NCI-H345 (cell line): ENCODE results near the gene TAF4B.
"Not testable (repeated sequence)": the region's sequence is repeated elsewhere in the genome, so short reads cannot be mapped to it uniquely, and the experiment has no call there.

Experiments
- DNase-seq: peaks from one replicate; lab custom pipeline; 2025; lab: John Stamatoyannopoulos, UW

TAF4B gene

DNA sequence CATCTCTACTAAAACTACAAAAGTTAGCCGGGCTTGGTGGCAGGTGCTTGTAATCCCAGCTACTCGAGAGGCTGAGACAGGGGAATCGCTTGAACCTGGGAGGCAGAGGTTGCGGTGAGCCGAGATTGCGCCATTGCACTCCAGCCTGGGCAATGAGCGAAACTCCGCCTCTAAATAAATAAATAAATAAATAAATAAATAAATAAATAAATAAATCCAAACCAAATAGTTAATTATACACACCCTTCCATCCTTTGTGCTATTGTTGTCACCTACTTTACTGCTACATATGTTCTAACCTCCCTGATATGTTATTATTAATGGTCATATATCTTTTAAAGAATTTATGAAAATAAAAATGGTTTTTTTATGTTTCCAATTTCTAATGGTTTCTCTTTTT, 155.3 kb downstream of the TAF4B start:
- not testable (repeated sequence) for DNase-seq

DNA sequence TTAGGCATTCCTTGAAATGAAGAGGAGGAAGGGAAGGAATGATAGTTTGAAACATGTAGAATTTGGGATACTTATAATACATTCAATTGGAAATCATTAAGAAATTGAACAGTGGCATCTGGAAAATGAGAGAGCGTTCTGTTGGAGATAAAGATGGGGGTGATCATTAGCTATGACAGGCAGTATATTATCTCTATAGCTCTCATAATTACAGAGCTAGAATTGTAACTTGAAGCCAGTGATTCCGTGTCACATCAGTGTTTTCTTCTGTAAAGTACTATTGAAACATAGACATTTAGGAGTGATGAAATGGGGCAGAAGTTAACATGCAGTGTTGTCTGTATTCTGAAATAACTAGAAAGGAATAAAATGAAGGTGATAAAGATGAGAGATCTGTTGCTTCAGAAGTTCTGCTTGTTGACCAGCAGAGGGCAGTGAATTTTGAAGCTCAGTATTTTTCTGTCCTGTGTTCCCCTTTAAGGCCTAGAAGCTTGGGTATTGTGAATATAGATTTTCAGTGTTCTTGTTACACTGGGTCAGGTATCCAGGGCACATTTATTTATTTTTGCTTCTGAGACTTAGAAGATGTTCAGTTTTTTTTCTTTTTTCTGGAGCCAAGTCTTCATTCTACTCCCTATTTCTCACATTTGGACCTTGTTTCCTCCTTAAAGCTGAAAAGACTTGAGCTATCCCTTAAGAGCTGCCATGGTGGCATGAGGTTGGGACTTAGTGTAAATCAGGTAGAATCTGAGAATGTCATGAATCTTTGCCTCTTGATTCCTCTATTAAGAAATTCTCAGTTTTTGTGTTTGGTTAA, 157.4 kb downstream of the TAF4B start:
- peak; percentile 9 for DNase-seq

DNA sequence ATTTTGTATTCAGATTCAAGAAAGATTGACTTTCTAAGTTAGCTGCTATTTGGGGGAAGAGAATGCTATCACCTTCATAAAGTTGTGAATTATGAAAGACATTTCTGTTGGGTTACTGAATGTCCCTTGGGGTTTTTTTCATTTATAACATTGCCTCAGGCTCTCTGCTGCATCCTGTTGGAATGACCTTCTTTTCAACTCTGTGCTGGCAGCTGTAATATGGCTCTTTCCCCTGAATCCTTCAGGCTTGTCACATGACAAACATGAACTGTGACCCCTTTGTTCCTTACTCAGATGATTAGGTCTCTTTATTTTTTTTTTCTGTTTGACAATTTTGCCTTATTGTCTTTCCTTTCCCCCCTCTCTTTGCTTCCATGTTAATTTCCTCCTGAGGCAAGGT, 159.8 kb downstream of the TAF4B start:
- DNase-seq = no peak

DNA sequence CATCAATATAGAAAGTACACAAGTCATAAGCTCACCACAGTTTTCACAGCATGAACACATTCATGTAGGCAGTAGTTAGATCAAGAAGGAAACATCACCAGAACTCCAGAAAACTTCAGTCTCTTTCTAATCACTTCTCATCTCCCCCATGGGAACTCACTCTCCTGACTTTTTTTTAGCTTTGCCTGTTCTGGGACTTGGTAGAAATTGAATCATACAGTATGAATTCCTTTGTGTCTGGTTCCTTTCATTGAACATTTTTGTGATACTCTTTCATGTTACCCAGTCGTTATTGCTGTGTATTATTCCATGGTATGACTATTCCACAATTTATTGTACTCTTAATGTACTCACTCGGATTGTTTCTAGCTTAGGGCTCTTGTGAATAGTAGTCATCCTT, 160.2 kb downstream of the TAF4B start:
- DNase-seq = no peak

DNA sequence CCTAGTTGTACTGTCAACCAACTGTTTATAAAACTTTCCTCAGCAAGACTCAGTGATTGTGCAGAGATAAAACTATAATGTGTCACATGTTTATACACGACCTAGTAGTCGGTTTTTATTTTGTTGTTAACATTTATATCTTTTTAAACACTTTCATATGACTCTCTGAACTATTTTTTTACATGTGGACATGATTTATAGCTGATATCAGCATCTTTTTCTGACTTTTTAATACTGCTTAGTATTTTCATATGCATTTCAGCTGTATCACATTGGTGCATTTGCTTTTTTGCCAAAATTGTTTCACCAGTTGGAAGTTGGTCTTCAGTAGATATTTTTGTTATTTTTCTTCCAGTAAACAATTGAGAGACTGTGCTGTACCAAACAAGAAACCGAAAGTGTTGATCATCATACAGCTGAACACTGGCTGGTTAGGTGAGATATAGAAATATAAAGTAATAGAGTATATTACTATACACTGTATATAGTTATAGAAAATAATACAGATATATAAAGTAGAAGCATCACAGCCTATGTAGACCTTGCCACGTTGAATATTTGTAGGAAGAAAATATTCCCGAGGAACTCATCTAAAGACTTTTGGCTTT, 167.9 kb downstream of the TAF4B start:
- no peak for DNase-seq

DNA sequence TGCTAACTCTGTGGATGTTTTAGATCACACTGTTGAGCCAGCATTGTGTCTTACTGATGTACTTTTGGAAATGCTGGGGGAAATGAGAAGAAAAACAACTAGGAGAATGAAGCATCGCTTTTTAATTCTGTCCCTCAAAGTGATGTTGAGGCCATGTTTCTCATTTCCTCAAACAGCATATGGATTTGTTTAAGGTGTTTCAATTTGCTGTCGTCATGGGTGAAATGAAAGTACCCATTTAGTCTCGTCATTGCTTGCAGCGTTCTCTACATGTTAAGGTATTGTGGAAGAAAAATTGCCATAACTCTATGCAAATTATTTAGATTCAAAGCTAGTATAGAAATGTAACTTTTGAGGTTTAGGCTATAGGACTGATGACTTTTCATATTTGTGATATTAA, 170.8 kb downstream of the TAF4B start:
- DNase-seq = no peak

DNA sequence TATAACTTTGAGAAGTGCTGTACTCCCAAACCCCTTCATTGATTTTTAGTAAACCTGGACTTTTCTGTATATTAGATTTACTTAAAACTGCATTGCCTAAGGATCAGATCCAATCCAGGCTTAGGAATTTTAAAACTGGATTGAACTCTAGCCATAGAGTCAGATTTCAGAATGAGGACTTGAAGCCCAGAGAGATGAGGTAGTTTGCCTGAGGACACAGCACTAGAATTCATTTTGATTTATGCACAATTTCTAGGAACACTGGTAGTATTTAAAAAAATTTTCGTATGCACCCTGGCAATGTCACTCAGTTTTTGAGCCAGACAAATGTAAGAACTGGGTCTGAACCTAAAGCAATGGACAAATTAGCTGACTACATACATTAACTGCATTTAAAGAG, 177.2 kb downstream of the TAF4B start:
- DNase-seq = no peak

DNA sequence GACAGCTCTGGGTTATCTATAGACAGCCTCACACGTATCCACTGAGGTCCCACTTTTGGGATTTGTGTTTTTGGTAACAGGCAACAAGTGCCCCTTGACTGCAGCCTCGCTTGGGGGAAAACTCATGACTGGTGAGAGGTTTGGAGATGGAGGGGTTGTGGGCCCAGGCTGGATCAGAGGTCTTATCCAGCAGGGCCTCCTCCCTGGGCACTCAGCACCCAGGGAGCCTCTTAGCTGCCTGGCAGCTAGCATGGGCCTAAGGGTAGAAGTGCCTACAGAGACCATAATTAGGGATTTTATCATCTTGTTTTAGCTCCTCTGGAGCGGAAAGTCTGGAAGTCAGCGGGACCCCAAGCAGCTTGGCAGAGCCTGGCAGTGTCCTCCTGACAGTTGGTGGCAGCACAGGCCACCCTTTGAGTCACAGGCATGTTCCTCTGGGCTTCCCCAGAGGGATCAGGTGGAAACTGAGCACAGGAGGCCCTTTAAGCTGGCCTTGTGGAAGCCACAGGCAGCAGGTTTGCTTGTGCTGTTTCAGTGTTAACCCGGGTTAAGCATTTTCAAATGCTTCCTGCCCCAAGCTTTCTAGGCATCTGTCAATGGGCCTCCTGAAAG, 179.1 kb downstream of the TAF4B start:
- peak; percentile 55 for DNase-seq

DNA sequence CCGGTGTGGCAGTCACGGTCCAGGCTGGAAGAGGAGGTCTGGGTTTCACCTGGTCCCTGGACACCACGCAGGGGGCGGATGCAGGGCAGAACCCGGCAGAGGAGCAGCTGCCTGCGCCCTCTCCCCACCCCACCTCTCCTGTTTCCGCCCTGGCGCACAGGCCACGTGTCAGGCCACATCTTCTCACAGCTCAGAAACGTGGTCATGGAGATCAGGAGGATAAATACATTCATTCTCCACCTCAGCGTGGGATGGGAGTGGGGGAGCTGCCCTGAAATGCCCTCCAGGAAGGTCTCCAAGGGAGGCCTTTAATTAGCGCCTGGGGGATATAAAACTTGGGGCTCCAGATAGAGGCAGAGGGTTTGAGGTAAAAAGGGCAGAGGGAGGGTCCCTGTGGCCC, 180.1 kb downstream of the TAF4B start:
- no peak for DNase-seq

DNA sequence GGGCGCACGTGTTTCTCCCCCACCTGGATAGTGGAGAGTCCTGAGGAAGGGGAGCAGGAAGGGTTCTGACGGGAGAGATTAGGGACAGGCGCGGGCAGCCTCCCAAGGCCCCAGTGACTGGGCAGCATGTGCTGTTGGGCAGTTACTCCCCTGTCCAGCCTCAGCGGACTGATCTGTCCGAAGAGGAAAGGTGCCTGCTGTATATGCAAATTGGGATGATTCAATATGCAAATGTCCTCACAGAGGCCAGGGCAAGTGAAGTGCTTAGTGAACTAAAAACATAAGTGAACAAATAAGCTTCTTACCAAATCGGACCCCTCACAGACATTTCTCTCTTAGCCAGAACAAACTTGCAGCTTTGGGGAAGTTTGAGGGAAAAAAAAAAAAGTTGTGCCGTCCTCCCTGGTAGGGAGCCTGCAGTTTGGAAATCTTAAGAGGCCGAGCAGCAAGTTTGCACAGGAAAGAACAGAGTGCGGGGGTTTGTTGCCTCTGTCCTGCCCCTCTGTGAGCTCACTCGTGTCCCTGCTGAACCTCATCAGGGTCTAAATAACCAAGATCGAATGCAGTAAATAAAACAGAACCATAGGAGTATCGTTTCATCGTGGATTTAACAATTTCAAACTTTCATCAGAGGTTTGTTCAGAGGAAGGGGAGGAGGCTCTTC, 180.7 kb downstream of the TAF4B start:
- no peak for DNase-seq

DNA sequence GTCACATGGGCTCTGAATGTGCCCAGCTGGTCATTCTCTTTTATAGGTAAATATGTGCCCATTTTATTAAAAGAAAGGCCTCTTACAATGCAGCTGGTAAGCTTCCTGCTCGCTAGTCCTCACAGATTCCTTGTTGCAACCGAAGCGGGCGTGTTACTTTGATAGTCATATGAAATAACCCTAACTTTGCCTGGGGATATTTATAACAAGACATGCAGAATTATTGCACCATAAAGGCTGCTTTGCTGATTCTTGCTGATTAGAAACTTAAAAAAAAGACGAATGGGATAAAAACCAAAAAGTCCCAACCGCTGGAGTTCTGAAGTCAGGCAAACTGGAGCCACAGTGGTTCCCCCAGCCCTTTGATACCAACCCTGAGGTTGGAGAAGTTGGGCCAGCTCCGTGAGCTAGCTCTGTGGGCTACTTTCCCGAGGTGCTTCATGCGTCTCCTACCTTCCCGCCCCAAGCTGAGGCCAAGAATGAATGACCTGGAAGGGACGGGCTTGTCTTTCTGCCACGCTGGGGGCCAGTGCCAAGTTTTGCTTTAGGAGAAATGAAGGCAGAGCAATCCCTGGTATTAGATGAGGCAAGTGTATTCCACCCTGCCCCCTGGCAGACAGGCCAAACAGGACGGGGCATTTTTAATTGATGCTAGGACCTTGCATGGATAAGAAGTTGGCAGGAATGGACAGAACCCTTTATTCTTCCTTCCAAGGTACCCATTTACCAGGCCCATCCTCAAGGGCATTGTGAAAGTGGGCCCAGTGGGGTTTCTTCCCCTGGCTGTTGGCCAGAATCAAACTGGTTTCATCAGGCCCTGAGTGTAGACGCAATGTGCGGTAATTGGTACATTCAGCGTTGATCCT, 181.7 kb downstream of the TAF4B start:
- no peak for DNase-seq

DNA sequence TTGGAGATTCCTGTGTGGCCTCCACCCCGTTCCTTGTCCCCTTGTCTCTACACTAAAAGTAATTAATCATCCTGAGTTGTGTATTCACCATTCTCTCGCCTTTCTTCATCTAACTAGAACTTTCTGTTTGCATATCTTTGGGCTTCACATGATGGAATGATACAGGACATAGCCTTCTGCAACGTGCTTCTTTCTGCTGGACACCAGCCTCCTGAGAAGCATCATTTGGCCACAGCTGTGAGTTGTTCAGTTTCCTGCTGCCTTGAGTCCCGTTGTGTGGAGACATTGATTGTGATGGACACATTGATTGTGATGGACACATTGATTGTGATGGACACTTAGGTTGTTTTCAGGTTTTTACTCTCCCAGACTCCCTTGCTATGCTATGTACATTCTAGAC, 182.8 kb downstream of the TAF4B start:
- no peak for DNase-seq

DNA sequence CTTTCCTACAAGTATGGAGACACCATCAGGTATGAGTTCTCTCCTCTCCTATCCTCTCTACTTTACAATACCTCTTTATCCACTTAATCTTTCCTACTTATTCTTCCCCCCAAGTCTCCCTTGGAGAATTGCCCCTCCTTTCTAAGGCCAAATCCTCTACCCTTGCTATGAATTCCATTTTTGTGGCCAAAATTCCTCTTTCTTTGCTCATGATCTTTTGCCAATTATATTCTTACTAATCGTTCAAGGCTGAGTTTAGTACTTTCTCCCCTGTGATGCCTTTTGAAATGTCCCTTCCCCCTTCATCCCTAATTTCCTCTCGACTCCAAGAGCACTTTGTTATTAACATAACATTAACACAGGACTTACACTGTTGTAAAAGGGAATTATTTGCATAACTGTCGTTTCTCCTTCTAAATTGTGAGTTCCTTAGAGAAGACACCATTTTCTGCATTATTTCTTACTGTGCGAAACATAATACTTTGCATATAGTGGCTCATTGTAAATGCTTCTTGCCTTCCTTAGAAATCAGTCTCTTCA, 188.7 kb downstream of the TAF4B start:
- no peak for DNase-seq

DNA sequence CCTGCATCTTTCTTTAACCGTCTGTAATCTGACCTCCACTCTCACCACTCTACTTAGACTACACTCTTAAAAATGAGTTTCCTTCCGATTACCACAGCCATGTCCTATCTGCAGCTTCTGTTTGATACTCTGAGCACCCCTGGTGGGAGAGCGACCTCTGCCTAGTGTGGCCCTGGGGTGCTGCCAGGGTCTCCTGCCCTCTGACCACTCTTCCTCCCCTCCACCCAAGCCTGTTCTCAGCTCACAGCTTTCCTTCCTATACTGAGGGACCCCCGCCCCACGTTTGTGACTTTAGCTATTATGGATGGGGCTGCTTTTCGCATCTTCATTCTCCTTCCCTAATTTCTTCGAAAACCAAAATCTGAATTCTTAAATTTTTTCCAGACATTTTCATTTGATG, 189.4 kb downstream of the TAF4B start:
- DNase-seq = no peak

DNA sequence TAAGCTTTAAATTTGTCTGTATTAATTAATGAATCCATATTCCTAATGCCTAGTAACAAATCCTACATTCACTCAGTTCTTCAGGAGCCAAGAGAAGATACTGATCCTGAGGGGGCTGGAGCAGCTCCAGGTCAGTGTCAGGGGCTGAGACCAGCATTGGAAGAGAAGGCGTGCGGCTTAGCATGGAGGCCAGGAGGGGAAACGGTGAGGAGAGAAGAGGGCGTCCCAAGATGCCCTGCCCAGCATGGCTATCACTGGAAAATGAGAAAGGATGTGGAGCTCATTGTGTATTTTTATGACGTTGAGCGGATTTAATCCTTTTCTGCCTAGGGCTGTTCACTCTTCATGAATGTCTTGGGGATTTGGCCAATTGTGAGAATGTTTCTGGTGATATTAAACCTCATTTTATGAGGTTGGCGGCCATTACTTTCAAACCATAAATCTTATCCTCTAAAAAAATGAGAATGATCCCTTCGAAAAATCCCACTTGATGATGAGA, 190.5 kb downstream of the TAF4B start:
- no peak for DNase-seq

DNA sequence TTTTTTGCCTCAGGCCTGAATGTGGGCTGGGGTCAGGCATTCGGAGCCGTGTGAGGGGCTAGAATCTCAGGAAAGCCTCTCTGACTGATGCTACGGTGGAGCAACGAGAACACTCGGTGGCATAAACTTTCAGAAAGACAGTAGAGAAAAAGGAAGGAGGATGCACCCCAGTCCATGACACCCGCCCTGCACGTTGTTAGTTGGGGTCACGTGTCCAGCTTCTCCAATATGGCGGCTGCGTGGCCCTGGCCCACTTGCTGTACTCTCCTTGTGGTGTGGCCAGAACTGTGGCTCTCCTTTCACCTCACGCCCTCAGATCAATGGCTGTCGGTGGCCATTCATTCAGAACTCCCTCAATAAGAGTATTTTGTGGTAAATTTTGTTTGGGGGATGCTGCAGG, 190.9 kb downstream of the TAF4B start:
- DNase-seq = no peak

DNA sequence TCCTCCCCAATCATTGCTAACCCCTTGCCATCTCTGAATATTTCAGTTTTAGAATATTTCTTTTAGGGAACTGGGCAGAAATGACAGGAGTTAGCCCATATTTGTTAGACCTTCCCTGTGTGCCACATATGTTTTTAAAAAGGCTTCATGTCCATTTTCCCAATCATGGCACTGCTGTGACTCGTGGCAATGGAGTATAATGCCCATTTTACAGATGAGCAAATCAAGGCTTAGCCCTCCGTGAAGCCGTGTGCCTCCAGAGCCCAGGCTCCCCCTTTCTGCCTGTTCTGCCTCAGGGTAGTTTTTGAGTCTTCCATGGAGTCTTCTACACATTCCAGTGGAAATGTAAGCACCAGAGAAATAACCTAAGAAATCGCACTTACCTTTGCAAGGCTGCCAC, 192.0 kb downstream of the TAF4B start:
- DNase-seq = no peak

DNA sequence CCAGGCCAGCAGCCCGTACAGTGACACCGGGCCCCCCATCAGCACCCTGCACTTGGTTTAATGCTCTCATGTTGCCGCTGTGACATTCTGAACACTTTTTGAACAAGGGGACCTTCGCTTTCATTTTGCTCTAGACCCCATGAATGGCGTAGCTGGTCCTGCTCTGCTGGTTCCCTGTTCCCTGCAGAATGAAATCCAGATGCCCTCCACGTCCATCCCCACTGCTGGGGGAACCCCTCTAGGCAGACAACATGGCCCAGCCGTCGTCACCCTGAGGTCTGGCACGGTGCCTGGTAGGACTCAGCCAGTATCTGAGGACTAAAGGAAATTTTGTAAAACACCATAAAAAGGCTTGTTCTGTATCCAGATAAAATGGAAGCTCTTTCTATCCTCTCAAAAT, 193.5 kb downstream of the TAF4B start:
- no peak for DNase-seq

DNA sequence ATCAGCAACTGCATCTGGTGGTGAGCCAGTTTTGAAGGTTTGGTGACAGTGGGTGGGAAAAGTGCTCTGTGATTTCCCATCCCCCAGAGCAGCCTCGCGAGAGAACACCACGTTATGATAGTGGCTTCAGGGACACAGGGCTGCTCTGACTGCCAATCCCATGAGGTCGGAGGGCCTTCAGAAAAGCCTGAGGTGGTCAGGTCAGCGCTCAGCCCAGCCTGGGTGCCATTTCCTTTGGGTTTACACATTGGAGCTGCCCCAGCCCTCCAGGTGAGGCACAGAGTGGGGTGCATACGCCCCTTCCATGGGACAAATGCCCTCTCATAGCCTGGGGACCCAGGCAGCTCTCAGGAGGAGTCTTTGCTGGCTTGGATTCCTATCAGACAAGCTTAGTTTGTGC, 195.3 kb downstream of the TAF4B start:
- no peak for DNase-seq

DNA sequence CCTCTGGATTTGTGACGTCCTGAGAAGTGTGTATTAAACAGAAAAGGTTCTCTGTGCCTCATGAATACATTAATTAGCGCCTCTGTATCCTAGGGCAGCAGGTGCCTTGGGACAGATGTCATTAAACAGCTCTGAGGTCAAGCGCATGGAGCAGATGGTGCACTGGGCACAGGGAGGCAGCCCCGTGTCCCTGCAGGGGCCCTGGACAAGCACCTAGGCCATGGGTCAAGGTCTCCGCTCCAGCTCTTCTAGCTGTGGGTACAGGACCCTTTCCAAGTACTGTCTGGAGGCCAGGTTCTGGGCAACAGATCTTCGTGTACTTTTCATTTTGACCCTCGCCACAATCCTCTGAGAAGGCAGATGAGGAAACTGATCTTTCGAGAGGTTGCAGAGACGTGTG, 195.7 kb downstream of the TAF4B start:
- no peak for DNase-seq

DNA sequence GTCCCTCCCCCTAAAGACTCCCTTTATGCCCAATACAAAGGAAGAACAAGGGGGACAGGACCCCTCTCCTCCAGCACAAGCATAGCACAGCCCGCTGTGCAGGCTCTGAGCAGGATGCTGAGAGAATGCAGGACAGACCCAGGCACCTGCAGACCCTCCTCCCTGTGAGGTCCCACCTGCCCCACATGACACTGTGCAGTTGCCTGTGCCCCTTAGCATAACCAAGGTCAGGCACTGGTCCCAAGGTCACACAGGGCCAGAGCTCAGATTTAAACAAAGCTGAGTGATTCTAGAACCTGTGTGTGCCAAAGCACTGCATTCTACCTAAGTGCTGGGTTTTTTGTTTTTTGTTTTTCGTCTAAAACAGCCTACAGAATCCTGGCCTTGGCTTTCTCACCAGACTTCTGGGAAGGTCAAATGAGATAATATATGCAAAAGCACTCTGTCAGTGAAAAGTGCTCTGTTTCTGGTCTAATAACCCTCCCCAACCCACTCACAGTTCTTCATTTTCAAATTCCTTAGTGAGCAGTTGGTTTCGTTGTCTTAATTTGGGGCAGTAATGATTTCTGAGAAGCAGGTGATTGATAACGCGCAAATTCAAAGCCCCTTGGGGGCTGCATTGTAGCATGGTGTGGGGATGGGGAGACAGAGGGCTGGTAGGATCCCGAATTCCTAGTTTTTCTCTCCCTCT, 196.4 kb downstream of the TAF4B start:
- no peak for DNase-seq
